SH-SY5Y (cell line): ENCODE measurements around the gene MYOCOS.

Experiments used
- GATA2 ChIP-seq: IDR thresholded peaks from 2 replicates; pipeline ENCODE4 v1.6.1; 2011; ENCODE audit warnings: mild to moderate bottlenecking, low read depth, low read length
- GATA3 ChIP-seq: IDR thresholded peaks from 2 replicates; pipeline ENCODE4 v1.6.1; 2011; ENCODE audit warnings: low read depth, mild to moderate bottlenecking, low read length, moderate library complexity

The MYOCOS gene

GRCh38 chr1:171611306-171611705, 10.7 kb upstream of the MYOCOS start:
- no peak for TF ChIP-seq GATA2
- no peak for TF ChIP-seq GATA3

GRCh38 chr1:171613282-171613681, 8.8 kb upstream of the MYOCOS start:
- TF ChIP-seq GATA2 = no peak
- TF ChIP-seq GATA3 = no peak

GRCh38 chr1:171616586-171616985, 5.5 kb upstream of the MYOCOS start:
- TF ChIP-seq GATA3 (no peak), GATA2 (no peak)

- TF ChIP-seq GATA3 (no peak), GATA2 (no peak)
Observed at GRCh38 chr1:171623651-171624331, 1.7 kb downstream of the MYOCOS start.

- TF ChIP-seq GATA3 (no peak), GATA2 (no peak)
Observed at GRCh38 chr1:171625225-171625624, 3.2 kb downstream of the MYOCOS start.

GRCh38 chr1:171627020-171627419, 5.0 kb downstream of the MYOCOS start:
- TF ChIP-seq GATA2 (no peak), GATA3 (no peak)

- TF ChIP-seq GATA2 (no peak), GATA3 (no peak)
Observed at GRCh38 chr1:171628225-171628624, 6.2 kb downstream of the MYOCOS start.

GRCh38 chr1:171635661-171636060, 13.6 kb downstream of the MYOCOS start:
- TF ChIP-seq GATA2 (no peak), GATA3 (no peak)

GRCh38 chr1:171636141-171636540, 14.1 kb downstream of the MYOCOS start:
- no peak for TF ChIP-seq GATA2
- no peak for TF ChIP-seq GATA3

GRCh38 chr1:171637928-171638576, 16.0 kb downstream of the MYOCOS start:
- TF ChIP-seq GATA3 (no peak), GATA2 (no peak)

- TF ChIP-seq GATA3 (no peak), GATA2 (no peak)
Observed at GRCh38 chr1:171640225-171640624, 18.2 kb downstream of the MYOCOS start.

GRCh38 chr1:171641076-171641864, 19.2 kb downstream of the MYOCOS start:
- TF ChIP-seq GATA2 (no peak), GATA3 (no peak)

GRCh38 chr1:171642197-171642596, 20.2 kb downstream of the MYOCOS start:
- no peak for TF ChIP-seq GATA3
- no peak for TF ChIP-seq GATA2

- no peak for TF ChIP-seq GATA3
- TF ChIP-seq GATA2 = no peak
Observed at GRCh38 chr1:171643156-171643555, 21.1 kb downstream of the MYOCOS start.
